PFSK-1 (cell line): Measurements from ENCODE around the gene SFT2D3.

Source experiments
- FOXP2 ChIP-seq: optimal IDR thresholded peaks from 2 replicates; pipeline ENCODE3; 2011; ENCODE audit warnings: borderline replicate concordance, control low read depth, inconsistent platforms; ENCODE audit not compliant: insufficient read depth; ENCODE audit errors: extremely low read length, extremely low read depth
- POLR2AphosphoS5 ChIP-seq: IDR thresholded peaks from 2 replicates; pipeline ENCODE4 v1.6.1; 2012; ENCODE audit warnings: low read depth, mild to moderate bottlenecking, control low read depth, low read length, moderate library complexity
- REST ChIP-seq, 2 experiments: IDR thresholded peaks; 2 replicates each; pipeline versions ENCODE4 v1.6.1 to v1.8.0; 2011 to 2012; ENCODE audit warnings: low read depth in 2 of 2, low read length in 2 of 2, control low read depth in 1 of 2, inconsistent platforms in 1 of 2, mild to moderate bottlenecking in 1 of 2, moderate library complexity in 1 of 2; ENCODE audit not compliant: insufficient read depth in 1 of 2
- SIN3A ChIP-seq: IDR thresholded peaks from 2 replicates; pipeline ENCODE4 v1.6.1; 2012; ENCODE audit warnings: mild to moderate bottlenecking, low read length, moderate library complexity, borderline replicate concordance; ENCODE audit not compliant: insufficient read depth
- TAF1 ChIP-seq: IDR thresholded peaks from 2 replicates; pipeline ENCODE4 v1.6.1; 2012; ENCODE audit warnings: low read length, control low read depth, borderline replicate concordance; ENCODE audit not compliant: insufficient read depth

SFT2D3 gene

GRCh38 chr2:127670957-127671290, 30.4 kb upstream of the SFT2D3 start:
- TF ChIP-seq FOXP2 (no peak), TAF1 (no peak), POLR2AphosphoS5 (no peak), REST (IDR thresholded peaks at IDR 0.05; ENCODE audit: insufficient read depth in 1 of 2, low read depth in 2 of 2, low read length in 2 of 2) (no peak), SIN3A (no peak)

- no peak for TF ChIP-seq POLR2AphosphoS5
- TF ChIP-seq REST (IDR thresholded peaks at IDR 0.05; ENCODE audit: insufficient read depth in 1 of 2, low read depth in 2 of 2, low read length in 2 of 2): no peak
- TF ChIP-seq FOXP2: no peak
- no peak for TF ChIP-seq SIN3A
- no peak for TF ChIP-seq TAF1
Observed at GRCh38 chr2:127671557-127672302, 29.6 kb upstream of the SFT2D3 start.

GRCh38 chr2:127672341-127673224, 28.7 kb upstream of the SFT2D3 start:
- no peak for TF ChIP-seq POLR2AphosphoS5
- no peak for TF ChIP-seq FOXP2
- TF ChIP-seq TAF1: no peak
- TF ChIP-seq SIN3A: no peak
- TF ChIP-seq REST (IDR thresholded peaks at IDR 0.05; ENCODE audit: insufficient read depth in 1 of 2, low read depth in 2 of 2, low read length in 2 of 2): no peak

GRCh38 chr2:127673291-127674069, 27.8 kb upstream of the SFT2D3 start:
- no peak for TF ChIP-seq POLR2AphosphoS5
- TF ChIP-seq SIN3A: no peak
- TF ChIP-seq REST (IDR thresholded peaks at IDR 0.05; ENCODE audit: insufficient read depth in 1 of 2, low read depth in 2 of 2, low read length in 2 of 2): no peak
- TF ChIP-seq FOXP2: no peak
- TF ChIP-seq TAF1: no peak
